T-helper 1 cell treated with Interleukin-12 subunit alpha and Interleukin-12 subunit beta and Interleukin-4 antibody, amounts not matched to agents 30 μg/mL and 1 μg/mL, for 36 hours (primary cell): ENCODE data around the gene DNAL1.
"Not testable (repeated sequence)": the region's sequence is repeated elsewhere in the genome, so short reads cannot be mapped to it uniquely, and the experiment has no call there.

Experiments
- H3K27ac Mint-ChIP-seq: one replicate; pipeline ENCODE4 v1.8.0; 2021; ENCODE audit warnings: mild to moderate bottlenecking, mixed read lengths
- H3K27me3 Mint-ChIP-seq: one replicate; pipeline ENCODE4 v1.8.0; 2021; ENCODE audit warnings: low read depth, mixed read lengths
- H3K36me3 Mint-ChIP-seq: one replicate; pipeline ENCODE4 v1.8.0; 2021; ENCODE audit warnings: low read depth, mixed read lengths
- H3K4me1 Mint-ChIP-seq: one replicate; pipeline ENCODE4 v1.8.0; 2021; ENCODE audit warnings: low read depth, mixed read lengths
- H3K4me3 Mint-ChIP-seq: one replicate; pipeline ENCODE4 v1.8.0; 2021; ENCODE audit warnings: mild to moderate bottlenecking, moderate library complexity, mixed read lengths
- H3K9me3 Mint-ChIP-seq: one replicate; pipeline ENCODE4 v1.8.0; 2021; ENCODE audit warnings: mixed read lengths

The DNAL1 gene

DNA sequence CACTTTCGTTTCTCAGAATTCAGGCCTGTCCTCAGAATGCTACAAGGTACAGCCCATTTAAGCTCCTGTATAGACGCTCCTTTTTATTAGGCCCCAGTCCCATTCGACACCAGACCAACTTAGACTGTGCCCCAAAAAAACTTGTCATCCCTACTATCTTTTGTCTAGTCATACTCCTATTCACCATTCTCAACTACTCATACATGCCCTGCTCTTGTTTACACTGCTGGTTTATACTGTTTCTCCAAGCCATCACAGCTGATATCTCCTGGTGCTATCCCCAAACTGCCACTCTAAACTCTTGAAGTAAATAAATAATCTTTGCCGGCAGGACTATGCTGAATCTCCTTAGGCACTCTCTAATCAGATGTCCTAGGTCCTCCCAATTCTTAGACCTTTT lies 63.3 kb downstream of the DNAL1 start:
- H3K4me1 Mint-ChIP-seq, result peaks cover 16% of the 10 kb centered on the region
- H3K9me3 Mint-ChIP-seq, H3K27me3 Mint-ChIP-seq, H3K4me3 Mint-ChIP-seq, H3K27ac Mint-ChIP-seq, H3K36me3 Mint-ChIP-seq: not testable (repeated sequence)

DNA sequence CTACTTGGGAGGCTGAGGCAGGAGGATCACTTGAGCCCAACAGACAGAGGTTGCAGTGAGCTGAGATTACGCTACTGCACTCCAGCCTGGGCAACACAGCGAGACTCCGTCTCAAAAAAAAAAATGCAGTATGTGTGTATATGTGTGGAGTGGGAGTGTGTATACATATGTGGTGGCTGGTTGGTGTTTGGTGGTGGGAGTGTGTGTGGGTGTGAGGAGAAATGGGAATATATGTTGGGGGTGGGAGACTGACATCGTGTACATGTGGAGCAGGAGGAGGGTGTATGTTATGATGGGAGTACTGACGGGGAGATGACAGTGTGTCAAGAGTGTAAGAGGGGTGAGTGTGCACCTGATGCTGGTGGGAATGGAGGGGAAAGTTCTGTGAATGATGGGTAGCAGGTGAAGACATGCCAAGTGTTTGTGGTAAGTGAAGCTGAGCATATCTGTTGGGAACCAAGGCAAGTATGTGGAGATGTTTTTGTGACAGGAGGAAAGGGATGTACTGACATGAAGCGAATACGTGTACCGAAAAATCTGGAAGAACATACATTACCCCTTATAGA lies 65.2 kb downstream of the DNAL1 start:
- peak overlapping the region; percentile 67 for H3K27ac Mint-ChIP-seq
- peaks cover 24% of the 10 kb centered on the region for H3K4me1 Mint-ChIP-seq
- peaks cover 10% of the 10 kb centered on the region for H3K36me3 Mint-ChIP-seq
- peak overlapping the region; percentile 3 for H3K4me3 Mint-ChIP-seq
- H3K9me3 Mint-ChIP-seq, result no peaks in the 10 kb centered on the region
- H3K27me3 Mint-ChIP-seq, result peaks cover 3% of the 10 kb centered on the region

DNA sequence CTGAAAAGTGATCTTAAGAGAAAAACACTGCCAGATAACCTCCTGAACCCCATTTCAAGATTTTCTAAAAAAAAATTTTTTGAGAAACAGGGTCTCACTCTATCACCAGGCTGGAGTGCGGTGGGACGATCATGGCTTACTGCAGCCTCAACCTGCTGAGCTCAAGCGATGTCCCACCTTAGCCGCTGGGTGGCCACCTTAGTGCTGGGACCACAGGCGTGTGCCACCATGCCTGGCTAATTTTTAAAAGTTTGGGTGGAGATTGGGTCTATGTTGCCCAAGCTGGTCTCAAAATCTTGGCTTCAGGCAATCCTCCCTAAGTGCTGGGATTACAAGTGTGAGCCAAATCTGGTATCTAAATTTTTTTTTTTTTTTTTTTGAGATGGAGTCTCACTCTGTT lies 66.0 kb downstream of the DNAL1 start:
- Mint-ChIP-seq H3K27ac (no peak overlapping the region), H3K4me1 (peaks cover 24% of the 10 kb centered on the region), H3K9me3 (no peaks in the 10 kb centered on the region), H3K36me3 (peaks cover 10% of the 10 kb centered on the region), H3K27me3 (no peaks in the 10 kb centered on the region), H3K4me3 (no peak overlapping the region)

DNA sequence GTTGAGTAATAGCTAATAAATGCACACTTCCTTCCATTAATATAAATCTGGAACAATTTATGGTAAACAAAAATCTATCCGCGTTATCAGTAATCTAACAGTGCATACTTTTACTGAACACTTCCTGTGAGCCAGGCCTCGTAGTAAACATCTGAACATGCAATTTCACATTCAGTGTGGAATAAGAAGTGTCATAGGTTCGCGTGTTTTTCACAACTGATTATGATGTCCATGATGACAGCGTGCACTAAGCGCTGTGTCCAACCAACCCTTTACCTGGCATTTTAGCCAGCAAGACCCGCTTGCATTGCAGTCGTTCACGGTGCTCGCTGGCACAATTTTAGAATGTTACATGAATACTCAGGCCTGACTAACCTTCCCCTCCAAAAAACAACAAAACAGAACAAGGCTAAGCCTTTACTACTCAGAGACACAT lies 67.3 kb downstream of the DNAL1 start:
- Mint-ChIP-seq H3K27ac (peak overlapping the region; percentile 96), H3K36me3 (peaks cover 12% of the 10 kb centered on the region), H3K4me1 (peaks cover 24% of the 10 kb centered on the region), H3K27me3 (no peaks in the 10 kb centered on the region), H3K9me3 (no peaks in the 10 kb centered on the region), H3K4me3 (peak overlapping the region; percentile 94)

DNA sequence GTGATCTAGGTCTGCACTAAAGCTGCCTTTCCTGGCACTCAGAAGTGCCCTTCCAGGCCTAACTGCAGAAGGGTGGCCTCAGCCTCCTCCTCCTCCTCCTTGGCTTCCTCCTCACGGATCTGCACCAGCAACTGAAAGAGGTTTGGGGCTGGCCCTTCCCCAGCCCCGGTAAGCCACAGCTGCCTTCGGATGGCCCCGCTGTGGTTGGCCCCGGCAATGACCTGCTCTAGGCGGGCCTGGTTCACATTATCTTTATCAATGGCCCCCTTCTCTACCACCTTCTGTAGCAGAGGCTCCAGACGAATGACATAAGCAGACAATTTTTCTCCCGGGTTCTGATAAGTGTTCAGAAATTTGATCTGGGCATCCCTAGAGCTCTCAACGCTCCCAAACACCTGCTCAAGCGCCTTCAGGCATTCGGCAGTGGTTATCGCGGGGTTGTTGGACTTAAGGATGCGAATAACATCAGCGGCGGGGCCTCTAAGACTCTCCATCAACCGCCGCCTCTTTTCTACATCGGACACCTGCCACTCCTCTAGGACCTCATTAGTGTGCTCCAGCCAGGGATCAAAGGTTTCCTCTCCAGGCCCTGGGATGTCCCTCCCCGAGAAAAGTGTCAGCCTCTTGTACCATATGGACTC lies 67.9 kb downstream of the DNAL1 start:
- Mint-ChIP-seq H3K27ac (peak overlapping the region; percentile 96), H3K27me3 (no peaks in the 10 kb centered on the region), H3K4me3 (peak overlapping the region; percentile 94), H3K4me1 (peaks cover 24% of the 10 kb centered on the region), H3K36me3 (peaks cover 12% of the 10 kb centered on the region), H3K9me3 (no peaks in the 10 kb centered on the region)

DNA sequence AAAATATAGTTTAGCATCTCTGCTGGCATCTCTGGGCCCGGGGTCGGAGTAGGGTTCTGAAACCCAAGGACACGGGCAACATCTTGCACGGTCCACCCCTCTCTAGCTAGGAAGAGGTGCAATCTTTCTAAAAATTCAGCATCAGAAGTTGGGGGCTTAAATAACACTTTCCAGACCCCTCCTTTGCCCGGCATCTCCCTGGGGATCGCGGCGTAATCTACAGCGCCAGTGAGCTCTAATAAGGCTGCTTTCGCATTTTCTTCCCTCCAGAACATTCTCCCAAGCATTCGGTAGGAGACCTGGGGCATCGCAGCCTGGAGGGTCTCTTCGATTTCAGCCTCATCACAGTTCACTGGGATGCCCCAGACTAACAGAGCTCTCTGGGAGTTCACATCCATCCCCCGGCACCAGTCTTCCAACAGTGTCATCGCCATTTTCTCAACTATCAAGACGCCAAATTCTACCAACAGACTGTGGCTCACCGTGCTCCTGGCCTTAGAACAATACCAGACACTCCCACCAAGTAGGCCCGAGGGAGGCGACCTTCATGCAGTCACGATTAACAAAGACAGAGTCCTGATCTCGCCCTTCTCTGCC lies 68.5 kb downstream of the DNAL1 start:
- H3K9me3 Mint-ChIP-seq, result no peaks in the 10 kb centered on the region
- peak overlapping the region; percentile 96 for H3K27ac Mint-ChIP-seq
- H3K27me3 Mint-ChIP-seq, result no peaks in the 10 kb centered on the region
- peaks cover 19% of the 10 kb centered on the region for H3K36me3 Mint-ChIP-seq
- H3K4me1 Mint-ChIP-seq, result peaks cover 24% of the 10 kb centered on the region
- peak overlapping the region; percentile 94 for H3K4me3 Mint-ChIP-seq

DNA sequence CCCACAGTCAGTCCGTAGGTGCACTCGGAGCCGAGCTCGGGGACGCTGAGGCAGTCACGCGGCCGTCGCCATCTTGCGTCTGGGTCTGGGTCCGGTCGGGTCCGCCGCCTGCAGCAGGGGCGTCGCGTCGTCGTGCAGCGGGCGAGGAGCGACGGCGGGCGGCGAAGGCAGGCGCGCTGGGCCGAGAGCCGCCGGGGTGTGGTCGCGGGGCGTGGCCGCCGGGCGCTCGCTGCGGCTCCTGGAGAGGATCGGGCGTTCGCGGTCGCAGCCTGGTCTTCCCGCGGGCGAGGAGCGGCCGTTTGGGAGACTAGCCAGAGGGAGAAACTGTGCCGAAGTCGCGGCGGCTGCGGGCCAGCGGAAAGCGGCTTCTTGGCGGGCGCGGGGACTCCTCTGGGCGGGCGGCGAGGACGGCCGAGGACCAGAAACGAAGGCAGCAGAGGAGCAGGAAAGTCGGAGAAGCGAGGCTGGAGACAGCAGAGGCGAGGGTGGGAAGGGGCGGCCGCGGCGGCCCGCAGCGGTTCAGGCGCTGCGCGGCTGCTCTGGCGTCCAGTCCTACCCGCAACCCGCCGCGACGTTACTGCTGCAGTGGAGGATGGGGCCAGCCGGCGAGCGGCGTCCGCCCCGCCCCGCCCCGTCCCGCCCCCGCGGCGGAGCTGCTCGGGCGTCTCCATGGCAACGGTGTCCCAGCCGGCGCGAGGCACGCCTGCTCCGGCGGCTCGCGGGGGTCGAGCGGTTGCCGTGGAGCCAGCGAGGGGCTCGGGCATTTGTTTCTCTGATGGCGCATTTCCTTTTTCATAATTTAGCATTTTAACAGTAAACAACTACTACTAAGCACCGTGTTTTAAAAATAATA lies 69.2 kb downstream of the DNAL1 start, which contains the start of gene PNMA1:
Gene PNMA1, minus strand, starts transcription at position 582 of the 853 bp plus-strand sequence. CDS start 745 bp downstream, outside the sequence.
- peaks cover 19% of the 10 kb centered on the region for H3K36me3 Mint-ChIP-seq
- peak within 1 kb of the TSS; percentile 94 for H3K4me3 Mint-ChIP-seq
- H3K27me3 Mint-ChIP-seq, result no peaks in the 10 kb centered on the region
- H3K4me1 Mint-ChIP-seq, result peaks cover 24% of the 10 kb centered on the region
- peak within 1 kb of the TSS; percentile 96 for H3K27ac Mint-ChIP-seq
- H3K9me3 Mint-ChIP-seq, result no peaks in the 10 kb centered on the region

DNA sequence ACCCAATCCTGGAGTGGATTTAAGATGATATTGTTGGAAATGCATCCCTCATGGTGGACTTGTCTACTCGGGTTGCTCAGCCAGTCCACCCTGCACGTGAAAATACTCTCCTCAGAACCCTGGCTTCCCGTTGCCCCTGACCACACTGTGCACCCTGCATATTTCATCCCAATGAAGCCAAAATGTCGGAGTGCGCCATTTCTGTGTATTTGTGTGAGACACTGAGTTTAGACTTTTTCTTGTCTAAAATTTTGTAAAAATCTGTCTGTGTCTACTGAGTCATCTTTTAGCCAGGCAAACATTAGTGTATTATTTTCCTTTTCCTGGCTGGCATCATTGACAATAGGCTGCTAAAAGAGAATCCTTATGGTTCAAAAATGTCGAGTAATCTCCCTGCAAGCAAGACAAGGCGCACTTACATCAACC lies 69.9 kb downstream of the DNAL1 start:
- no peaks in the 10 kb centered on the region for H3K27me3 Mint-ChIP-seq
- peak overlapping the region; percentile 72 for H3K27ac Mint-ChIP-seq
- peaks cover 24% of the 10 kb centered on the region for H3K4me1 Mint-ChIP-seq
- H3K9me3 Mint-ChIP-seq, result no peaks in the 10 kb centered on the region
- H3K4me3 Mint-ChIP-seq, result peak overlapping the region; percentile 73
- H3K36me3 Mint-ChIP-seq, result peaks cover 23% of the 10 kb centered on the region

DNA sequence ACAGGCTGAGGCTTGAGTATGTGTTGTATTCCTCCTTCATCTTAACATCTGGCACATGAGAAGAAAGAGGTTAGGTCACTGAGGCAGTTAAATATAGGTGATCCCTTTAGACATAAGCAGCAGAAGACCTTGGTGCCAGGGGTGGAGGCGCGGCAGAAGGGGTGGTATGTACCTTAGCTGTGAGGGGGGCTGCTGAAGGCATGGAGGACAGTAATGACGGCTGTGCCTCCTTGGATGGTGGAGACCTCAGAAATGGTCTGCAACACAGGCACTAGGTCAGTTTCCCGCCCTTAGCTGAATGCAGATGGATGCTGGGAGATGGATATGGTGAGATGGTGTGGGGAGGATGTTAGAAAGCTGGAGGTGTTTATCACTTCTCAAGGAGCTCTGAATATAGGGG lies 70.9 kb downstream of the DNAL1 start:
- Mint-ChIP-seq H3K9me3 (no peaks in the 10 kb centered on the region), H3K36me3 (peaks cover 20% of the 10 kb centered on the region), H3K4me1 (peaks cover 19% of the 10 kb centered on the region), H3K4me3 (no peak overlapping the region), H3K27me3 (no peaks in the 10 kb centered on the region), H3K27ac (no peak overlapping the region)

DNA sequence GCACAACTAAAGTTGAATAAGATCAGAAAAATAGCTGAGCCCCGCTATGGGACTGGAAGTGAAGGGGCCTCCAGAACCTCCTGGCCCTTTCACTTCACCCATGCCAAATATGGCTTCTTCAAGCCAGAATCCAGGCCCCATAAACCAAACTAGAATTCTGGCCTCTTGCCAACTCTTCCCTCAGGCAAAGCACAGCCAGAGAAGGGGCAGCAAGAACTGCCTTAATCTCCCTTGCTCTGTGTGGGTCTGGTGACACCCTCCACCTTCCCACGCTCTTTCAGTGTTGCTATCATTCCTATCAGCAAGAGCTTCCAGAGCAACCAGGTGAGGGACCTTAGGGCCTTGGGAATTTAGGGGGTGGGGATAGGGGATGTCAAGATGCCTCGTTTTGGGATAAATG lies 72.5 kb downstream of the DNAL1 start:
- Mint-ChIP-seq H3K36me3 (peaks cover 31% of the 10 kb centered on the region), H3K27ac (no peak overlapping the region), H3K4me3 (no peak overlapping the region), H3K9me3 (no peaks in the 10 kb centered on the region), H3K27me3 (no peaks in the 10 kb centered on the region), H3K4me1 (peaks cover 16% of the 10 kb centered on the region)

DNA sequence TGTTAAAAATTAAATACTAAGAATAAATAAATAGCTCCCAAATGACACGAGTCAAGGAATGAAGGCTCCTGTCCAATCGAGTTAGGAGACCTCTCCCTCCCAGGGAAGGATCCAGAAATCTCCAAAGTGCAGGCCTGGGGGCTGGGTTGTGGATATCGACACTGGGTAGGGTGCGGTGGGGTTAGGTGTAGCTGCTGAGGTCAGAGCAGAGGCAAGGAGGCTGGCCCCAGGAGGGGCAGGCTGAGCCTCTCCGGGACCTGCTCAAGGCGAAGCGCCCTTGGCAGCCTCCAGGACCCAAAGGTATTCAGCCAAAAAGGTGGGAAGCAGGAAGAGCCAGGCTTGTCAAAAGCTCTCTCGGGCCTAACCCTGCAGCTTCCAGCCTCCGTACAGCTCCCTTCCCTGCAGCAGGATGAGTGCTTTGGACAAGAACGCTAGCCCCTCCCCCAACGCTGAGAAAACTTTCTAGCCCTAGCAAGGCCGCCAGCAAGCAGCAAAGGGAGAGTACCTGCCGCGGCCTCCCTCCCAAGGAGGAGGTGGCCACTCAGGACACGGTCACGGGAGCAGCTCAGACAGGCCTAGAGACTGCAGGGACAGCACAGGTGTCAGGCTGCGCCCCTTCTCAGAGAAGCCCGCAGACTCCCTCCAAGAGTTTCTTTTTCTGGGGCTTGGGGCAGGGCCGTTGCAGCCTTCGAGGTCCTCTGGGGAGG lies 73.1 kb downstream of the DNAL1 start:
- Mint-ChIP-seq H3K4me1 (peaks cover 10% of the 10 kb centered on the region), H3K27ac (no peak overlapping the region), H3K4me3 (no peak overlapping the region), H3K36me3 (peaks cover 35% of the 10 kb centered on the region), H3K9me3 (no peaks in the 10 kb centered on the region), H3K27me3 (no peaks in the 10 kb centered on the region)

DNA sequence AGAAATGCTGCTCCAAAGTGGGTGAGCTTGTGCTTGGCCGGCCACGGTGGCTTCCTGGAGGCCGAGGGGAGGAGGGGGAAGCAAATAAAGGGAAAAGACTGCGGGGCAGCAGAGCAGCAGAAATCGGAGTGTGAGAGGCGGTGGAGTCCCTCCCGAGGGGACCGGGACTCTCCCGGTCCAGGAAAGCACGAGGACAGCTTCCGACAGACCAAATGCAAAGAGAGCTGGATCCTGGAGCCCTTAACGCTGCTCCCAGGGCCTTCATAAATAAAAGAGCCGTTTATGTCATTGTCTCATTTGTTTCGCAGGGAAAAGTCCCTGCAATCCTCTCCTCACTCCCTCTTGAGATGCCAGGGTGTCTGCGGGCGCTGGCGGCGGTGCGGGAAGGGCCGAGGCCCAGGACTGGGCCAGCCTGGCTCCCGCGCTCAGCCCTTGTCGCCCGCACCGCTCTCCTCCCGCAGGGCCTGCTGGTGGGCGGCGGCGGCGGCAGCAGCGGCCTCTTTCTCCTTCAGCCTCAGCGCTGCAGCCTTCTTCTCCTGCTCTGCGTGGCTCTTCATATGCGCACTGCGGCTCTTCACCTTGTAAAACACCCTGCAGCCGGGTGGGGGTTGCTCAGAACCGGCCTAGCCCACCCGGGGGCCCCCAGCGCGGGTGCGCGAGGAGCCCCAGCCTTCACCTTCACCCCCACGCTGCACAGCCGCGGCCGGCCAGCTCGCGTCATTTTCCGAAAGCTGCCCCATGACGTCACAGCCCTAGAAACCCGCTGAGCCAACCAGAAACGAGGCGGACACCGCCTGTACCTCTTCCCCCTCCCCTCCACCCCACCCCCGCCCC lies 73.8 kb downstream of the DNAL1 start:
- H3K27ac Mint-ChIP-seq, result no peak overlapping the region
- H3K36me3 Mint-ChIP-seq, result peaks cover 34% of the 10 kb centered on the region
- H3K27me3 Mint-ChIP-seq, result no peaks in the 10 kb centered on the region
- no peak overlapping the region for H3K4me3 Mint-ChIP-seq
- H3K4me1 Mint-ChIP-seq, result peaks cover 6% of the 10 kb centered on the region
- no peaks in the 10 kb centered on the region for H3K9me3 Mint-ChIP-seq

DNA sequence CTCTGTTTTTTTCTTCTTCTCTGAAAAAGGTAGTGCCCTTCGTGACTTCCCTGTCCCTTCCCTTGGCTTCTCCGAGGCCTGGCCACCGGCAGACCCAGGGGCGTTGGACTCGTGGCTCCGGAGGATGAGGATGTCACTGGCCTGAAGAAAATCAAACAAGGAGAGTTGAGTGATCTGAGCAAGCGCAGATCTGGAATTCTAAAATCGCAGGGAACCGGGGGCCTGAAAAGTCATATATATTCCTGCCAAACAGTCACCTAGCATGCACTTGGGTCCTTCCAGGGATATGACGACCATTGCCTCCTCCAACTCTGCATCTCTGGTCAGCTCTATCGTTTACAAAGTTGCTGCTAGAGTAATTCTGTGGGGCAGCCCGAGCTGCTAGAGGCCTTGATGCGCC lies 74.6 kb downstream of the DNAL1 start:
- Mint-ChIP-seq H3K27ac (no peak overlapping the region), H3K27me3 (no peaks in the 10 kb centered on the region), H3K36me3 (peaks cover 38% of the 10 kb centered on the region), H3K9me3 (no peaks in the 10 kb centered on the region), H3K4me1 (peaks cover 6% of the 10 kb centered on the region), H3K4me3 (no peak overlapping the region)
